Coronary artery (tissue), 2 donors: Measurements from ENCODE around the gene COL5A1.

Source experiments
- DNase-seq: peaks from one replicate; pipeline ENCODE4 v3.0.0-alpha.2; 2017; ENCODE audit warnings: low spot score
- H3K27ac ChIP-seq, 2 donors: fragments of 200-600 bp; sonication (generic); one replicate each; pipeline ENCODE4 v1.5.1; 2016 to 2019
- H3K4me3 ChIP-seq: fragments of 200-600 bp; sonication (generic); 2 replicates; pipeline ENCODE4 v1.5.1; 2016; ENCODE audit warnings: mild to moderate bottlenecking, moderate library complexity
- CTCF ChIP-seq: fragments of 200-600 bp; sonication (generic); IDR thresholded peaks from one replicate; pipeline ENCODE4 v1.5.1; 2019; ENCODE audit warnings: antibody characterized with exemption

COL5A1 gene

GRCh38 chr9:134753191-134753590 lies 111.6 kb downstream of the COL5A1 start:
- Histone ChIP-seq H3K4me3 (no peak overlapping the region), H3K27ac (no peak overlapping the region)
- DNase-seq, result no peak
- TF ChIP-seq CTCF, result no peak

- DNase-seq, result no peak
- Histone ChIP-seq H3K27ac (no peak overlapping the region), H3K4me3 (no peak overlapping the region)
- TF ChIP-seq CTCF, result no peak
Observed at GRCh38 chr9:134755221-134755907, 113.8 kb downstream of the COL5A1 start.

- no peak for TF ChIP-seq CTCF
- Histone ChIP-seq H3K27ac (no peak overlapping the region), H3K4me3 (no peak overlapping the region)
- no peak for DNase-seq
Observed at GRCh38 chr9:134756098-134756497, 114.5 kb downstream of the COL5A1 start.

GRCh38 chr9:134757216-134757975 lies 115.8 kb downstream of the COL5A1 start:
- no peak for TF ChIP-seq CTCF
- no peak overlapping the region for H3K27ac ChIP-seq
- DNase-seq, result no peak
- no peak overlapping the region for H3K4me3 ChIP-seq

GRCh38 chr9:134758949-134759607 lies 117.5 kb downstream of the COL5A1 start:
- no peak for DNase-seq
- no peak overlapping the region for H3K4me3 ChIP-seq
- no peak for TF ChIP-seq CTCF
- no peak overlapping the region for H3K27ac ChIP-seq

- DNase-seq, result no peak
- no peak for TF ChIP-seq CTCF
Observed at GRCh38 chr9:134759913-134760312, 118.3 kb downstream of the COL5A1 start.

More at GRCh38 chr9:134759913-134760312, 118.3 kb downstream of the COL5A1 start:
- no peak overlapping the region for H3K27ac ChIP-seq
- H3K4me3 ChIP-seq, result no peak overlapping the region
